ENCODE data around the gene ASCC1. TPM values are rescaled to one million over a fixed set of nuclear protein-coding genes. Genes with fewer than 3 reads are reported as not detected.

Gene ASCC1
- total and polyA plus RNA-seq, 2 donors (not counting 1 experiment from before 2014, with no cell fraction given): 17.9 to 28.1 TPM

- Histone ChIP-seq H4K20me1 (ENCODE audit: control insufficient read depth, insufficient read depth, low read length, poor library complexity, severe bottlenecking) (peaks cover 18% of the 10 kb centered on the region), H3K4me3 (ENCODE audit: control extremely low read depth in 1 of 5, extremely low read depth in 1 of 5, insufficient read depth in 1 of 5, low read depth in 2 of 5, low read length in 4 of 5) (peak overlapping the region in 2 of 5 experiments; percentile 14 to 15), H3K9ac (ENCODE audit: low read length) (no peak overlapping the region), H3K4me1 (ENCODE audit: control insufficient read depth in 2 of 2, insufficient read depth in 2 of 2, low read length in 2 of 2) (peaks cover 35 to 64% of the 10 kb centered on the region in 2 donors), H3K27ac (ENCODE audit: low read length in 2 of 2) (peak overlapping the region; percentile 30 to 69), H3K36me3 (replicated peaks in 1 of 2; ENCODE audit: control extremely low read depth in 1 of 2, control insufficient read depth in 1 of 2, extremely low read depth in 1 of 2, insufficient read depth in 2 of 2, low read length in 1 of 2) (peaks cover 0 to 23% of the 10 kb centered on the region in 2 experiments), H2AFZ (ENCODE audit: insufficient read depth, low read depth, low read length, poor library complexity, severe bottlenecking) (no peak overlapping the region), H3K79me2 (ENCODE audit: control insufficient read depth, insufficient read depth, low read length) (peaks cover 61% of the 10 kb centered on the region), H3K4me2 (replicated peaks; ENCODE audit: low read depth, low read length, poor library complexity, severe bottlenecking) (peak overlapping the region; percentile 62), H3K9me3 (ENCODE audit: control extremely low read depth in 1 of 3, control insufficient read depth in 2 of 3, insufficient read depth in 1 of 3, low read length in 2 of 3) (no peaks in the 10 kb centered on the region), H3K27me3 (replicated peaks in 1 of 4; ENCODE audit: control extremely low read depth in 1 of 4, control insufficient read depth in 3 of 4, insufficient read depth in 4 of 4, low read length in 3 of 4) (no peaks in the 10 kb centered on the region)
- Mint-ChIP-seq H3K27me3 (no peaks in the 10 kb centered on the region), H3K27ac (peak overlapping the region; percentile 90), H3K9me3 (ENCODE audit: insufficient read depth) (no peaks in the 10 kb centered on the region), H3K4me1 (peaks cover 79% of the 10 kb centered on the region), H3K4me3 (peak overlapping the region; percentile 83)
- TF ChIP-seq, protein P1, sequence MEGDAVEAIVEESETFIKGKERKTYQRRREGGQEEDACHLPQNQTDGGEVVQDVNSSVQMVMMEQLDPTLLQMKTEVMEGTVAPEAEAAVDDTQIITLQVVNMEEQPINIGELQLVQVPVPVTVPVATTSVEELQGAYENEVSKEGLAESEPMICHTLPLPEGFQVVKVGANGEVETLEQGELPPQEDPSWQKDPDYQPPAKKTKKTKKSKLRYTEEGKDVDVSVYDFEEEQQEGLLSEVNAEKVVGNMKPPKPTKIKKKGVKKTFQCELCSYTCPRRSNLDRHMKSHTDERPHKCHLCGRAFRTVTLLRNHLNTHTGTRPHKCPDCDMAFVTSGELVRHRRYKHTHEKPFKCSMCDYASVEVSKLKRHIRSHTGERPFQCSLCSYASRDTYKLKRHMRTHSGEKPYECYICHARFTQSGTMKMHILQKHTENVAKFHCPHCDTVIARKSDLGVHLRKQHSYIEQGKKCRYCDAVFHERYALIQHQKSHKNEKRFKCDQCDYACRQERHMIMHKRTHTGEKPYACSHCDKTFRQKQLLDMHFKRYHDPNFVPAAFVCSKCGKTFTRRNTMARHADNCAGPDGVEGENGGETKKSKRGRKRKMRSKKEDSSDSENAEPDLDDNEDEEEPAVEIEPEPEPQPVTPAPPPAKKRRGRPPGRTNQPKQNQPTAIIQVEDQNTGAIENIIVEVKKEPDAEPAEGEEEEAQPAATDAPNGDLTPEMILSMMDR (IDR thresholded peaks at IDR 0.05): no peak
- no peak for TF ChIP-seq EZH2 (IDR thresholded peaks at IDR 0.05; ENCODE audit: borderline replicate concordance, insufficient read depth, low read depth, low read length, poor library complexity, severe bottlenecking)
- ChIA-PET POLR2A (interaction anchor here (1.0 kb wide), 1 partner anchor 8 kb away, joined by 4 read pairs; the partner anchor contains the start of gene SPOCK2), CTCF (interaction anchor here (1.0 to 2.2 kb wide), 4 partner anchors 31 to 257 kb away, joined by 3 to 11 read pairs (median 6); no protein-coding TSS in a partner anchor)
- no peak for ATAC-seq (ENCODE audit: low read depth)
- DNase-seq: no peak
- WGBS (ENCODE audit: insufficient coverage): 90% methylated on average over 12 of the region's 14 CpGs
- intact Hi-C loops (cut with micrococcal nuclease): no loop called here
Observed at GRCh38 chr10:72080042-72080975, 135.8 kb downstream of the ASCC1 start.
